HG02973 (cell line): ENCODE data around the gene NCKIPSD.

Experiments
- ATAC-seq: cut with Tn5 transposase; IDR thresholded peaks from one replicate; pipeline ENCODE4 v1.9.1; 2021; ENCODE audit warnings: moderate library complexity; ENCODE audit not compliant: unreplicated experiment

NCKIPSD gene

GRCh38 chr3:48697952-48698351 lies 12.2 kb upstream of the NCKIPSD start:
- ATAC-seq, result no peak

- no peak for ATAC-seq
Measured at GRCh38 chr3:48696601-48697000, 10.9 kb upstream of the NCKIPSD start.

DNA sequence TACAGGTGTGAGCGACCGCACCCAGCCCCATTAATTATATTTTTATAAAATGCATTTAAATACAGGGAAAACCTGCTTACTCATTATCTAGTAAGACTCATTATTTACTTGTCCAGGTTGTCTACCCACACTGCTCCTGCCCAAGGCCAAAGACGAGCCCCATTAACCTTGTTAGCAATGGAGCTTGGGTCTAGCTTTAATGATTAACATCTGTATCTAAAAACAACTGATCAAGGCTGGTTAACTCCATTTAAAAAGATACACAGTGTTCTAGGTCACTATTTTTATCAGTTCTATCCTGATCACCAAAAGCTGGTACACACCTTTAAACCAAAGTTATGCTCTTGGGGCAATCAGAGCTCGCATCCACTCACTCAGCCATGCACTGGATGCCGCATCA lies 10.4 kb upstream of the NCKIPSD start:
- ATAC-seq, result no peak

DNA sequence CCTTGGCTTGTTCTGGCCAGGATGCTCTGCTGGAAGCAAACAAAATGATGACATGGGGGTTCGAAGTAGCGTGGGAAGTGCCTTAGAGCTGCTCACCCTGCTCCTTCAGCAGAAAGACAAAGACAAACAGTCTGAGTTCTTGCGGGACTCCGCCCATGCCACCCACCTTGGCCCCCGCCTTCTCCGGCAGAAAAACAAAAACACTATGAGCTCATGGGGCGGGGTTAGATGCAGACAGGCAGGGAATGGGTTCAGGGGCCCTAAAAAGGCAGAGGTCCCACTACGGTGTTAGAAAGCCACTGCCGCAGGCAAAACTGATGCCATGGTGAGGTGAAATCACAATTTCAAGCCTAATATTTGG lies 9.7 kb upstream of the NCKIPSD start:
- ATAC-seq, result no peak

DNA sequence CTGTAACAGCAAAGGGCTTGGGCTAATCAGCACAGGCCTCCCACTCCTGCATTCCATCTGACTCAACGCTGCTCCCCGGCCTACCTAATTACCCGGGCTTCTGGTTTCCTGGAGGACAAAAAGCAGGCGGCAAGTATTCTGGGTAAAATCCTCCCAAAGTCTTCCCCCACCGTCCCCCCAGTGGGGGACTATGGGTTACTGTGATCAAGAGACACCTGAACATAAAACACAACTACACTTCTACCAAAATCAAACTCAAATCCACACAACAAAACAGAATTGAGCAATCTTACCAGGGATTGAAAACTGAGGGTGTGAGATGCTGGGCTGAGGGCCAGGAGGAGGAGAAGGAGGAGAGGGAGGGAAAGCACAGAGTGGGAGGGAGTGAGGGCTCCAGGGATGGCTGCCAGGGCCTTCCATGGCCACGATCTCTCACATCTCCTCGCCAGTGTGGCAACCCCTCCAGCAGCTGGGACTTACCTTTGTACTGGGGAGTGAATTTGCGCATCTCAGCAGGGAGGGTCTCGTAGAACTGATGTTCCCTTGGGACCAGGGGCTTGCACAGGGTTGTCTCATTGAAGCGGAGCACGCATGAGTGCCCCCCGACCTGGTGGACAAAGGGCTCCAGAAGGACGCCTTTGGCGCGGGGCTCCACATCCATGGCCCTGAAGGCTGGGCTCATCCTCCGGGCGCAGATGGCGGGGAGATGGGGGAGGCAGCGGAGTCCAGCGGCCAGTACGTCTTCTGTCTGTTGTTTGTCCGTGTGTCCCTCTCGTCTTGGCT lies 9.1 kb upstream of the NCKIPSD start:
- no peak for ATAC-seq

GRCh38 chr3:48693826-48694225 lies 8.1 kb upstream of the NCKIPSD start:
- ATAC-seq, result no peak

- no peak for ATAC-seq
Measured at GRCh38 chr3:48692551-48692950, 6.8 kb upstream of the NCKIPSD start.

DNA sequence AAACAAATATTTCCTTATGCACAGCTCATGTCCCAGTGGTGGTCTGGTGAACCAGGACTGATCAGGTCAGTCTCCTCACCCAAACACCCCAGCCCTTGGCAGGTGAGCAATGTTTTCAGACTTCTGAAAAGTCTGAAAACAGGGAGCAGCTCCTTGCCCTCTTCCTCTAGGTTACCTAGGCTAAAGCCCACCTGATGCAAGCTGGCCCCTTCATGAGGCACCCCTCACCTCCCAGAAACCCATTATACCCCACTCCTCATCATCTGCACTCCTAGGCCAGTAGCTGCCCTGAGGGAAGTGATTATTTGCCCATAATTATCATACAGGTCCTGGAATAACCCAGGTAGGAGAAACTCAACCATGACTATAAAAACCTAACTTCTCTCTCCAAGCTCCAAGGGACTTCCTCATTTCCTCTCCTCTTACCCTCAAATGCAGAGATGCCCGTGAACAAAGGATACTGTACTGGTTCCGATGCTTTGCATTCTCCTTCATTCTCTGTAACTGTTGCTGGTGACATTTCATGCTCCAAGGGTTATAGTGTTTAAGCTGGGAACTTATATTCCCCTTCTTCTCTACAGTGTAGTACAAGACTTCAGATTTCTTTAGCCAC lies 5.2 kb upstream of the NCKIPSD start:
- ATAC-seq, result no peak

- no peak for ATAC-seq
Measured at GRCh38 chr3:48689384-48689783, 3.7 kb upstream of the NCKIPSD start.

GRCh38 chr3:48688737-48689075 lies 3.0 kb upstream of the NCKIPSD start:
- ATAC-seq, result no peak

DNA sequence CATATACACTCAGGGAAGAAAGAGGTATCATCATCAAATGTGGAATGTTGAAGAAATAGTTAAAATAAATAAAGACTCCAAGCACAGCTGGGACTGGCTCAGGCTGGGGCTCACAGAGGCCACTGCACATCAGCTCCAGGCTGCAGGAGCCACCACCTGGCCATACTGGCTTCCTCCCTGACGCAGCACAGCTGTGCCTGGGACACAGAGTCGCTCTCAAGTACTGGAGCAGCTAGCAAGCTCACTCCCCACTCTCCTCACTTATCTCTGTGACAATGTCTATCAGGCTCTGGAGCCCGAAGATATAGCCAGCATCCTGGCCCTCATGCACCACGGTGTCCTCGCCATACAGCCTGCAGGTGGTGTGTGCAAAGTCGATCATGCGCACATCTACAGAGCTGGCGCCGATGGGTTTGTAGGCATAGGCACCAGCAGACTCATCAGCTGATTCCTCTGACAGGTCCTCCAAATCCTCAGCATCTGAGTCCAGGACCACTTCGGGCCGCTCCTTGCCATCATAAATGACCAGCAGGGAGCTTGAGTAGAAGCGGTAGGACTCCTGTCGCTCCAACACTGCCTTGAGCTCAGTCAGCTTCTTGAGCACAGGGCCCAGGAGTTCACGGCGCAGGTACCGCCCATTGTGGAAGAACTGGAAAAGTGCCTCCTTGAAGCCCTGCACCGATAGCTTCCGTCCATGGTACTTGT lies 2.5 kb upstream of the NCKIPSD start:
- ATAC-seq, result no peak

DNA sequence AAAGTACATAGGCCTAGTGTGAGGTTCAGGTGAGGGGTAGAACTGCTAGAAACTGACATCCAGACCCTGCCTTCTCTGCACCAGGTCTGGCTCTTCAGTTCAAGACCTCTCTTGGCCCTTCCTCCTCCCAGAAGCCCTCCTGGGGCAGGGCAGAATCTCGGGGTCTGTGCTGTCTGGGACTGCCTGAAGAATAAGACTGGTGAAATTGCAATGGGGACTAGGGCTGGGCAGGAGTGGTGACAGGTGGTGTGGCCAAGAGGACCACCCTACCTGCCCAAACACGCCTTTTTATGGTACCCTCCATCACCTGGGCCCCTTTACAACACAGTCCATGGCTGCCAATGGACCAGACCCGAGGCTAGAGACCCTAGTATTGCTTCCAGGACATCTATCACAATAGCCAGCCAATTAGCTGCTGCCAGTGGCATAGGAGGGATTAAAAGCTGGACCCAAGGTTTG lies 1.5 kb upstream of the NCKIPSD start:
- no peak for ATAC-seq

- ATAC-seq, result no peak
Measured at GRCh38 chr3:48686538-48687219, 964 bp upstream of the NCKIPSD start.

- ATAC-seq, result no peak
Measured at GRCh38 chr3:48685293-48685602, 467 bp downstream of the NCKIPSD start.

DNA sequence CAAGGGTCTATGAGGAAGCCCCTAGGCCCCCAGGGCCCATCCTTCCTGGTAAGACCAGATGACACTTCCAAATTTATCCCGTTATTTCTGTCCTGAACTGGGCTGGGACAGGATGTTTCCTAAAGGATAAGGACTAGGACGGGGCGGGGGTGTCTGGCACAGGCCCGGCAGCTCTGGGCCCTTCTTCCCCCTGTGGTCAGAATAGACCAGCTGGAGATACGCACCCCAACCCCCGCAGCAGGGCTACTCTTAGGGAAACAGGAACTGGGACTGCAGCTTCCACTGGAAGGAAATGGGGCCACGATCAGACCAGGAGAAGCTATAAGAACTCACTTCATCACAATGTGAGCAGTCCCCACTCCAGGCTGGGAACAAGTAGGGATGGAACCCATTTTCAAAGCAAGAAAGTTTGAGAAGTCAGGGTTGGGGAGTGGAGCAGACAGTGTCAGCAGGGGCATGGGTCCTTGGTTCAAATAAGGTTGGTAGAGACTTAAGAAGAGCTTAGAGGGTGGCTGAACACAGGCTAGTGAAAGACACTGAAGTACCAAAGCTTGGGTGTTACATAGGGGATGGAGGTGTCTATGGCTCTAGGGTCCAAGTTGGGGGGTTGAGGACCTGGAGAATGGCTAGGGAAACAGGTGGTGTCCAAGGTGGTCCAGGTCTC lies 1.1 kb downstream of the NCKIPSD start:
- ATAC-seq, result no peak

GRCh38 chr3:48684054-48684349 lies 1.7 kb downstream of the NCKIPSD start:
- no peak for ATAC-seq

DNA sequence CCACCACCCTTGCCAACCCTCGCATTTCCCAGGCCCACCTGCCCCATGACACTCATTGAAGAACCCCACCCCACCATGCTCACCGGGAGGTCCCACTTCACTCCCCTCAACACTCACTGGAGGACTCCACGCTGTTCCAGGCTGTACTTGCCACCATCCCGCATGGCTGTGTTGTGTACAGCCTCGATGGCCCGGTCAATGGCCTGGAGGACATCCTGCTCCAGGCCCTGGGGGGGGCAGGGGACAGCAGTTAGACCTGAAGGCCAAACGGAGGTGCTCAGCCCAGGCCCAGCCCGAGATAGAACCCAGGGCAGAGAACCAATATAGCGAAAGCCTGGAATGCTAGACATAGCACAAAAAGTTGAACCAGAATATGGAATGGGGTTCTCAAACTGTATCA lies 2.9 kb downstream of the NCKIPSD start:
- no peak for ATAC-seq

DNA sequence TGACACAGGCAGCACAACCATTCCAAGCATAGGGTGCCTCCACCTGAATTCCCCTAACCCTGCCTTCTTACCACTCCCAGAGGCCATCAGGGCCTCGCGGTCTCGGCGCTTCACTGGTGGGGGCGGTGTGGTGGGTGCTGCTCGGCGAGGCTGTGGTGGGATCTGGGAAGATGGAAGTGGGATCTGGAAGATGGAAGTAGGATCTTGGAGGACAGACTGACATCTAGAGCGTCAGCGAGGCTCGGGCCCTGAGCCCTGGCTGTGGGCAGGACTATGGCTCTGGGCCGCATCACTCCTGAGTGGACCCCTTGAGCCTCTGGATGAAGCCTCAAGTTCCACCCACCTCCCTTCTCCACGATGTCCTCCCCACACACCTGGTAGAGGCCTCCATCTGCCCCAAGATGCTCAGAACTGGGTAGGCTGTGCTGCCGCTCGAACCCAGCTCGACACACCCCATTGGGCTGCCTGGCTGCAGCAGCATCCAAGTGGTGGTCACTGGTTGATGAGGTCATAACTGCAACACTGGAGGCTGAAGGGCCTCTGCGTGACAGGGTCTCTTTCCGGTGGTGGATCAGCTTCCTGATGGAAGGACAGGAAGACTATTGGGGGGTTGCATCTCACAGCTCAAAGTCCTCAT lies 3.6 kb downstream of the NCKIPSD start:
- ATAC-seq, result no peak

DNA sequence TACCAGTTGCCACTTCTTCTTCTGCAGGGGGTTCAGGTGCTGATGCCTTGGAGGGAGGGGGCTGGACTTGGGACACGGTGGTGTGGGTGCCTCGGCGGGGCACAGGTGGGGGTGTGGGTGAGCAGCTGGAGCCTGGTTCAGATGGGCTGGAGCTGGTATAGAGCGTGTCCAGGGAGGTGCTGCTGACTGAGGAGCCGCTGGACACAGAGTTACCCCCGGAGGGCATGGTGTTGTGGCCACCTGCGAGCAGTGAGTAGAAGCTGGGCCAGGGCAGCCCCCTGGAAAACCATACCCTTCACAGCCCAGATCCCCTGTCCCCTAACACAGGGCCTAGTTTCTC lies 4.2 kb downstream of the NCKIPSD start:
- ATAC-seq, result no peak

- no peak for ATAC-seq
Measured at GRCh38 chr3:48680811-48681540, 4.7 kb downstream of the NCKIPSD start.
